ENCODE measurements around the gene SLC9A3. TPM values are rescaled to one million over a fixed set of nuclear protein-coding genes. Genes with fewer than 3 reads are reported as not detected.

The SLC9A3 gene
- total RNA-seq, 3 donors from 2014 or later (not counting 1 experiment from before 2014, with no cell fraction given): 0.61 to 1.1 (median 0.73) TPM

DNA sequence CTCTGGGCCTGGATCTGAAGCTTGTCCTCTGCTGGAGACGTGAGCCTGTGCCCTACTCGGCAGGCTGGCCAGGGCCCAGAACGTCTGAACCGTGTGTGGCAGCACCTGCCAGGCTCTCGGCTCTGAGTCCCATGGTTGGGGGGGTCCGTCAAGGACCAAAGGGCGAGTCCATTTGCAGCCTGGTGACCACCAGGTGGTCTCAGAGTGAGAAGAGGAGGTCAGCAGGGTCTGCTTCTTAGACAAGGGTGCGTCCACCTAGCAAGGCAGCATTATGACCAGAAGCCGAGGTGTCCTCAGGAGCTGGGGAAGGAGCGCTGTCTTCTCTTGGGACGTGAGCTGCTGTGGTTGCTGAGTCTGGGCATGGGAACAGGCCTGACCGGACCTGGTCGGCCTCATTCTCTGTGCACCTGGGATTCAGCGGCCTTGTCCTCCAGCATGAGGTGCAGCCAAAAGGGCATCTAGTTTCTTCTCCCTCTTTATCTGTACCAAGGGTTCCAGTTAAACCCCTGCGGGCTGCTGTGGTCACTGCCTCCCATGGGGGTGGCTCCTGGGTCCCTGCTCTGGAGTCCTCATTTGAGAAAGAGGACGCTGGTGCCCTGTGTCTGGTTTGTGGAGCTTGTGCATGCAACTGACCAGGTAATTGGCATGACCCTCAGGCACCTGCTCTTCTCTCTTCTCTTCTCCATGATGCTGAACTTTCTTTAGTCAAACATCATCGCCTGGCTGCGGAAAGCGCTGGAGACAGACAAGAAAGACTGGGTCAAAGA, 66.9 kb downstream of the SLC9A3 start:
- H3K36me3 ChIP-seq (ENCODE audit: control insufficient read depth, insufficient read depth, low read length): peaks cover 73% of the 10 kb centered on the region
- H3K4me1 ChIP-seq (ENCODE audit: control insufficient read depth, insufficient read depth, low read length): peaks cover 11% of the 10 kb centered on the region
- Mint-ChIP-seq H3K4me1 (peaks cover 20 to 21% of the 10 kb centered on the region in 2 donors), H3K4me3 (no peak overlapping the region), H3K27ac (no peak overlapping the region), H3K9me3 (no peaks in the 10 kb centered on the region), H3K36me3 (peaks cover 27% of the 10 kb centered on the region), H3K27me3 (ENCODE audit: low read depth in 2 of 2) (no peaks in the 10 kb centered on the region)
- H3K4me3 ChIP-seq (ENCODE audit: low read length): no peak overlapping the region
- ATAC-seq (no peak), DNase-seq (no peak)
- no peaks in the 10 kb centered on the region for H3K27me3 ChIP-seq (ENCODE audit: control insufficient read depth, insufficient read depth, low read length)
- TF ChIP-seq, protein P1, sequence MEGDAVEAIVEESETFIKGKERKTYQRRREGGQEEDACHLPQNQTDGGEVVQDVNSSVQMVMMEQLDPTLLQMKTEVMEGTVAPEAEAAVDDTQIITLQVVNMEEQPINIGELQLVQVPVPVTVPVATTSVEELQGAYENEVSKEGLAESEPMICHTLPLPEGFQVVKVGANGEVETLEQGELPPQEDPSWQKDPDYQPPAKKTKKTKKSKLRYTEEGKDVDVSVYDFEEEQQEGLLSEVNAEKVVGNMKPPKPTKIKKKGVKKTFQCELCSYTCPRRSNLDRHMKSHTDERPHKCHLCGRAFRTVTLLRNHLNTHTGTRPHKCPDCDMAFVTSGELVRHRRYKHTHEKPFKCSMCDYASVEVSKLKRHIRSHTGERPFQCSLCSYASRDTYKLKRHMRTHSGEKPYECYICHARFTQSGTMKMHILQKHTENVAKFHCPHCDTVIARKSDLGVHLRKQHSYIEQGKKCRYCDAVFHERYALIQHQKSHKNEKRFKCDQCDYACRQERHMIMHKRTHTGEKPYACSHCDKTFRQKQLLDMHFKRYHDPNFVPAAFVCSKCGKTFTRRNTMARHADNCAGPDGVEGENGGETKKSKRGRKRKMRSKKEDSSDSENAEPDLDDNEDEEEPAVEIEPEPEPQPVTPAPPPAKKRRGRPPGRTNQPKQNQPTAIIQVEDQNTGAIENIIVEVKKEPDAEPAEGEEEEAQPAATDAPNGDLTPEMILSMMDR (IDR thresholded peaks at IDR 0.05): no peak
- no peak overlapping the region for H3K27ac ChIP-seq (ENCODE audit: low read length)
- H3K9me3 ChIP-seq (ENCODE audit: control insufficient read depth, insufficient read depth, low read length): no peaks in the 10 kb centered on the region
- 97% methylated on average over 19 of the region's 19 CpGs for WGBS (ENCODE audit: insufficient coverage)
- intact Hi-C loops (cut with micrococcal nuclease): no loop called here

DNA sequence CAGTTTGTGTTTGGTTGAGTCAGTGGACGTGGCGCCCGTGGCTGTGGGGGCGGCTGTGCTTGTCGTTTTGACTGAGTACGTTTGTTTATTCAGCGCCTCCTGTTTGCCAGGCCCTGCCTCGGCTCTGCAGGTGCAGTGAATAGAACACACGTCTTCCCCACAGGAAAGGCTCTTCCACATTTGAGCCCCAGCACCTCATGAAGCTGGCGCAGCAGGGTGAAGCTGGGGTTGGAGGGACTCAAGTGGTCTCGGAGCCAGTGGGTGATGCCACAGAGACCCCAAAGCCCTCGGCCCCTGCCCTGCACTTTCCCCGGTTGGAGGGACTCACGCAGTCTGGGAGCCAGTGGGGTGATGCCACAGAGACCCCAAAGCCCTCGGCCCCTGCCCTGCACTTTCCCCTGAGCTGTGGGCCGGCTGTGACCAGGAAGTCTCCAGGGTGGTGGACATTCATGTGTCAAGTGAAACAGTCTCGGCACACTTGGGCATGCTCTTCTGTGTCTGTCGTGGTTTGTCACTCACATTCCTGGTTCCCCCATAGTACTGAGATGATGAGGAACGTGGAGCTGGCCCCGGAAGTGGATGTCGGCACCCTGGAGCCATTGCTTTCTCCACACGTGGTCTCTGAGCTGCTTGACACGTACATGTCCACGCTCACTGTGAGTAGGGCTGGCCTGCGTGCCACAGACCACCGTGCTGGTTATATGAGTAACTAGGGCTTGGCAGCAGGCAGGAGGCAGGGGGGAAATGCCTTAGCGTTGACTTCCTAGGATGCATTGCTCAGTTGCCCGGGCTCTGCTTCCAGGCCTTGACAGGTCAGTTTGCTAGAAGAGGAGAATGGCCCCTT, 67.7 kb downstream of the SLC9A3 start:
- no peak overlapping the region for H3K4me3 ChIP-seq (ENCODE audit: low read length)
- Mint-ChIP-seq H3K4me1 (peaks cover 21 to 26% of the 10 kb centered on the region in 2 donors), H3K27ac (no peak overlapping the region), H3K27me3 (ENCODE audit: low read depth in 2 of 2) (no peaks in the 10 kb centered on the region), H3K4me3 (no peak overlapping the region), H3K9me3 (peaks cover 5 to 7% of the 10 kb centered on the region in 2 donors), H3K36me3 (peaks cover 29% of the 10 kb centered on the region)
- intact Hi-C loops (cut with micrococcal nuclease): no loop called here
- H3K27ac ChIP-seq (ENCODE audit: low read length): no peak overlapping the region
- DNase-seq: peak in 1 of 2 donors; percentile 3
- no peak for ATAC-seq
- no peaks in the 10 kb centered on the region for H3K9me3 ChIP-seq (ENCODE audit: control insufficient read depth, insufficient read depth, low read length)
- peaks cover 71% of the 10 kb centered on the region for H3K36me3 ChIP-seq (ENCODE audit: control insufficient read depth, insufficient read depth, low read length)
- TF ChIP-seq, protein P1 (IDR thresholded peaks at IDR 0.05): no peak
- peaks cover 11% of the 10 kb centered on the region for H3K4me1 ChIP-seq (ENCODE audit: control insufficient read depth, insufficient read depth, low read length)
- H3K27me3 ChIP-seq (ENCODE audit: control insufficient read depth, insufficient read depth, low read length): no peaks in the 10 kb centered on the region
- WGBS (ENCODE audit: insufficient coverage): 92% methylated on average over 28 of the region's 28 CpGs

DNA sequence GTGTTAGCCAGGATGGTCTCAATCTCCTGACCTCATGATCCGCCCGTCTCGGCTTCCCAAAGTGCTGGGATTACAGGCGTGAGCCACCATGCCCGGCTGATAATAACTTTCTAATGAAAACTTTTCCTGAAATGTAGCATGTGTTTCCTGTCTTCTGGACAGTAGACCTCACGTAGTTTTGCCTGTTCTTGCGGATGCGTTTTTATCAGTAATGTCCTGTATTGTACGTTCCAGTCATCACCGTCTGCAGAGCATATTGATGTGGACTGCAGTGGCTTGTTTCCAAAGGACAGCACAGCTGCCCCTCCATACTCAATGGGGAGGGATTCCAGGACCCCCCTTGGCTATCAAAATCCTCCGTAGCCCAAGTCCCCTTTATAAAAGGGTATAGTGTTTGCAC, 68.4 kb downstream of the SLC9A3 start:
- H3K9me3 ChIP-seq (ENCODE audit: control insufficient read depth, insufficient read depth, low read length): no peaks in the 10 kb centered on the region
- H3K36me3 Mint-ChIP-seq: peaks cover 37% of the 10 kb centered on the region
- no peak for ATAC-seq
- no peak overlapping the region for H3K27ac ChIP-seq (ENCODE audit: low read length)
- H3K4me3 ChIP-seq (ENCODE audit: low read length): no peak overlapping the region
- TF ChIP-seq, protein P1 (IDR thresholded peaks at IDR 0.05): no peak
- DNase-seq: no peak
- H3K36me3 ChIP-seq (ENCODE audit: control insufficient read depth, insufficient read depth, low read length): peaks cover 78% of the 10 kb centered on the region
- peaks cover 21 to 26% of the 10 kb centered on the region in 2 donors for H3K4me1 Mint-ChIP-seq
- H3K27me3 Mint-ChIP-seq (ENCODE audit: low read depth in 2 of 2): no peaks in the 10 kb centered on the region
- H3K4me1 ChIP-seq (ENCODE audit: control insufficient read depth, insufficient read depth, low read length): peaks cover 11% of the 10 kb centered on the region
- intact Hi-C loops (cut with micrococcal nuclease): no loop called here
- H3K27ac Mint-ChIP-seq: no peak overlapping the region
- H3K27me3 ChIP-seq (ENCODE audit: control insufficient read depth, insufficient read depth, low read length): no peaks in the 10 kb centered on the region
- H3K4me3 Mint-ChIP-seq: no peak overlapping the region
- 96% methylated on average over 10 of the region's 11 CpGs for WGBS (ENCODE audit: insufficient coverage)
- H3K9me3 Mint-ChIP-seq: peaks cover 6 to 7% of the 10 kb centered on the region in 2 donors
